Adrenal gland (tissue), 12 donors: ENCODE data around the gene GALNT18. TPM values are rescaled to one million over a fixed set of nuclear protein-coding genes. Genes with fewer than 3 reads are reported as not detected.

Source experiments
- DNase-seq, 7 donors: peaks; one replicate each; pipeline ENCODE4 v3.0.0-alpha.2; 2019 to 2020
- H3K27ac ChIP-seq, 5 donors: fragments of 200-600 bp; sonication (generic) in 4 of 5; 1 replicate in 3 of 5; 2 replicates in 2 of 5; pipeline versions ENCODE4 v1.5.1 to v1.8.0; 2016 to 2020; ENCODE audit warnings: mild to moderate bottlenecking in 1 of 5
- H3K27me3 ChIP-seq: fragments of 200-600 bp; 2 replicates; pipeline ENCODE4 v1.8.0; 2021
- H3K36me3 ChIP-seq, 2 donors: fragments of 200-600 bp; replicated peaks in 1 of 2; 1 replicate in 1 of 2; 2 replicates in 1 of 2; pipeline versions ENCODE4 v1.5.1 to v1.8.0; 2018 to 2022
- H3K4me1 ChIP-seq, 2 donors: fragments of 200-600 bp; replicated peaks in 1 of 2; 1 replicate in 1 of 2; 2 replicates in 1 of 2; pipeline versions ENCODE4 v1.5.1 to v1.8.0; 2018 to 2021
- H3K4me3 ChIP-seq, 4 donors: fragments of 200-600 bp; sonication (generic) in 3 of 4; one replicate each; pipeline ENCODE4 v1.5.1; 2016 to 2018
- H3K9me3 ChIP-seq, 3 donors: fragments of 200-600 bp; sonication (generic) in 1 of 3; replicated peaks in 1 of 3; 1 replicate in 2 of 3; 2 replicates in 1 of 3; pipeline versions ENCODE4 v1.5.1 to v1.8.0; 2016 to 2021
- POLR2A ChIP-seq, 2 donors: fragments of 450-650 bp; IDR thresholded peaks; one replicate each; pipeline ENCODE4 v1.6.1; 2017; ENCODE audit warnings: antibody characterized with exemption in 2 of 2, mild to moderate bottlenecking in 2 of 2, moderate library complexity in 1 of 2
- WGBS, 4 donors: extraction: QIAGEN DNeasy Blood & Tissue Kit in 2 of 4; methylation state at CpG; one replicate each; pipeline versions ENCODE4 v1.1.5 to v1.1.7; 2013 to 2017; 5-methylcytosine and 5-hydroxymethylcytosine counted together
- intact Hi-C, 2 donors: fragments of 100-400 bp; cut with DNase I; formaldehyde crosslinking; loops; one replicate each; pipeline versions ENCODE4 v1.14.1 to v1.15.0; 2022 to 2023
- polyA plus RNA-seq, 3 donors: library from polyadenylated mRNA; stranded (reverse); fragments of 200-250 nt in 2 of 3; fragments of 350-450 nt in 1 of 3; fragmentation: Illumina TruSeq in 1 of 3; extraction: RNeasy Lipid Tissue Mini Kit (QIAGEN cat#74804) in 1 of 3; gene quantifications; one replicate each; pipeline ENCODE4 v1.2.3, GENCODE V29; 2013 to 2014
- total RNA-seq, 9 donors: library from RNA; depleted of rRNA in 4 of 9; stranded (reverse); fragments of >200 nt in 4 of 9; fragments of 120-200 nt in 1 of 9; fragmentation: NEBNext Ultra II Directional in 1 of 9; extraction: Animal tissue kit (Norgen Biotek cat#: 25700) in 1 of 9; gene quantifications; one replicate each; pipeline versions ENCODE4 v1.1.0 to v1.2.4, GENCODE V29; 2013 to 2023
- TF ChIP-seq, protein P1 (sequence below), 6 experiments: fragments of 450-650 bp in 4 of 6; fragments of 200-600 bp in 2 of 6; sonication (generic) in 1 of 6; IDR thresholded peaks; 1 replicate in 5 of 6; 2 replicates in 1 of 6; pipeline versions ENCODE4 v1.5.1 to v1.8.0; 2016 to 2021; ENCODE audit warnings: antibody characterized with exemption in 6 of 6, mild to moderate bottlenecking in 2 of 6, moderate library complexity in 1 of 6
- donor health status: healthy with polysubstance abuse.
- donor health status: Bipolar disorder and iron deficiency.
- donor health status: DM: yes; HTN: yes; CAD: no.
- donor health status: DM: no; HTN: no; CAD: no.
- donor health status: DM: no; HTN: no; CAD: no.
- donor health status: DM: yes; HTN: yes; CAD: no.

GALNT18 gene
- total and polyA plus RNA-seq, 12 donors: 1.4 to 15.1 (median 6.4) TPM

DNA sequence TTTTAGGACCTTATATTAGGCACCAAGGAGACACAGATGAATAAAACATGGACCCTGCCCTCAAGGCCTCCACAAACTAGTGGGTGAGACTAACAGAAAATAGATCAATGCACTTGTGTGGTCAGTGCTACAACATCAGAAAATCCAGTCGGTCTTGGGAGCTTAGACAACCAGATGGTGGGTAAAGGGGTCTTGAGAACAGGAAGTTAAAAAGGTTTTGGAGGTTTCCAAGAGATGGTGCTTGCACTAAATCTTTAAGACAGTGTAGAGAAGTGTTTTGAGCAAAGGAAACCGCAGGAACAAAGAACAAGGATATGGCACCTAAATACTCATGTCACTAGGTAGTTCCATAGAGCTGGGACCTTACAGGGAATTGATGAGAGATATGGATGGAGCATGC lies 56.2 kb downstream of the GALNT18 start:
- Histone ChIP-seq H3K27ac (no peak overlapping the region), H3K36me3 (no peaks in the 10 kb centered on the region), H3K4me1 (no peaks in the 10 kb centered on the region), H3K27me3 (no peaks in the 10 kb centered on the region), H3K9me3 (no peaks in the 10 kb centered on the region), H3K4me3 (no peak overlapping the region)
- intact Hi-C loops: no loop called here
- no peak for DNase-seq
- no peak for TF ChIP-seq POLR2A (IDR thresholded peaks at IDR 0.05)
- TF ChIP-seq, protein P1, sequence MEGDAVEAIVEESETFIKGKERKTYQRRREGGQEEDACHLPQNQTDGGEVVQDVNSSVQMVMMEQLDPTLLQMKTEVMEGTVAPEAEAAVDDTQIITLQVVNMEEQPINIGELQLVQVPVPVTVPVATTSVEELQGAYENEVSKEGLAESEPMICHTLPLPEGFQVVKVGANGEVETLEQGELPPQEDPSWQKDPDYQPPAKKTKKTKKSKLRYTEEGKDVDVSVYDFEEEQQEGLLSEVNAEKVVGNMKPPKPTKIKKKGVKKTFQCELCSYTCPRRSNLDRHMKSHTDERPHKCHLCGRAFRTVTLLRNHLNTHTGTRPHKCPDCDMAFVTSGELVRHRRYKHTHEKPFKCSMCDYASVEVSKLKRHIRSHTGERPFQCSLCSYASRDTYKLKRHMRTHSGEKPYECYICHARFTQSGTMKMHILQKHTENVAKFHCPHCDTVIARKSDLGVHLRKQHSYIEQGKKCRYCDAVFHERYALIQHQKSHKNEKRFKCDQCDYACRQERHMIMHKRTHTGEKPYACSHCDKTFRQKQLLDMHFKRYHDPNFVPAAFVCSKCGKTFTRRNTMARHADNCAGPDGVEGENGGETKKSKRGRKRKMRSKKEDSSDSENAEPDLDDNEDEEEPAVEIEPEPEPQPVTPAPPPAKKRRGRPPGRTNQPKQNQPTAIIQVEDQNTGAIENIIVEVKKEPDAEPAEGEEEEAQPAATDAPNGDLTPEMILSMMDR (IDR thresholded peaks at IDR 0.05): no peak
- WGBS, 4 donors: 65 to 72% (median 70%) methylated on average over 2 of the region's 2 CpGs

DNA sequence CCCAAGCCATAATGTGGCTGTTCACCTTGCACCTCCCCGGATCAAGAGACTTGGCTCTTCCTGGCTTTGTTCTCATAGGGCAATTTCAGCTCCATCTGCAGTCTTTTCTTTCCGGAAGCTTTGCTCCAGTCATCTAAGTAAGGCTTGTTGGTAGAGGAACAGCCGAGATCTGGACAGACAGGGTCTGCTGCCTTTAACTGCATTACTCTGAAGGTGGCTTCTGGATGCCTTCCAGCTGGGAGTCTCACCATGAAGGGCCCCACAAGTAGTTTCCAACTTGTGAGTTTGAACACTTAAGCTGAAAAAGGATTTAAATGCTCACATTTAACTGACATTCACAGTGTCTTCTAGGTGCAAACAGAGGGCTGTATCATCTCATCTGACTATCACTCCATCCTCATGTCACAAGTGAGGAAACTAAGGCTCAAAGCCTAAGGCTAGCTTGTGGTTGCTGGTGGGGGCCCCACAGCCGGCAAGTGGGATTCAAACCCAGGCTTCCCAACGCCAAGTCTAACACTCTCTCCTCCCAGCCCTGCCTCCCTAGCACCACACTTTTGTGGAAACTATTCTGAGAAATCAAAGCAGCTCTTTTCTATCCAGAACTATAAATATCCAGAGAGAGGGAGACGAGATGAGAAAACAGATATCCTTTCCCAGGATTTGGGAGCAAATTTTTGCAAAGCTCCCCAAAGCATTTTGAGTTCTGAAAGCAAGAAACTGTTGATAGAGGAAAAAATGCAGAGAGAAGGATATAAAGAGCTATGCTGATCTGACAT lies 58.4 kb downstream of the GALNT18 start:
- Histone ChIP-seq H3K4me3 (no peak overlapping the region), H3K36me3 (no peaks in the 10 kb centered on the region), H3K4me1 (no peaks in the 10 kb centered on the region), H3K27ac (no peak overlapping the region), H3K27me3 (no peaks in the 10 kb centered on the region), H3K9me3 (no peaks in the 10 kb centered on the region)
- 68 to 83% (median 74%) methylated on average over 6 of the region's 6 CpGs for WGBS, 4 donors
- DNase-seq: no peak
- no peak for TF ChIP-seq POLR2A (IDR thresholded peaks at IDR 0.05)
- TF ChIP-seq, protein P1 (IDR thresholded peaks at IDR 0.05): no peak
- intact Hi-C loops: no loop called here

DNA sequence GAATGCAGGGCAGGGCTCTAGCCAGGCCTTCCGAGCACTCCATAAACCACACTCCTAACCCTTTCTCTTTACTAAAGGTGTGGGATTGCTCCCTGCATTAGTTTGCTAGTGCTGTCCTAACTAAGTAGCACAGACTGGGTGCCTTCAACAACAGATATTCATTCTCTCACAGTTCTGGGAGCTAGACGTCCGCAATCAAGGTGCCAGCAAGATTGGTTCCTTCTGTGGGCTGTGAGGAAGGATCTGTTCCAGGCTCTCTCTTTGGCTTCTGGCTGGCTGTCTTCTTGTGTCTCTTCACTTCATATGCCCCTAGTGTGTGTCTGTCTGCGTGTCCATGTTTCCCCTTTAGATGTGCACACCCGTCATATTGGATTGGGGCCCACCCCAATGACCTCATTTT lies 59.8 kb downstream of the GALNT18 start:
- Histone ChIP-seq H3K4me1 (no peaks in the 10 kb centered on the region), H3K27me3 (no peaks in the 10 kb centered on the region), H3K9me3 (no peaks in the 10 kb centered on the region), H3K36me3 (no peaks in the 10 kb centered on the region), H3K27ac (no peak overlapping the region), H3K4me3 (no peak overlapping the region)
- whole genome bisulfite sequencing, 4 donors: 93 to 94% (median 93%) methylated on average over 5 of the region's 5 CpGs
- no peak for DNase-seq
- intact Hi-C loops: no loop called here
- TF ChIP-seq, protein P1 (IDR thresholded peaks at IDR 0.05): no peak
- TF ChIP-seq POLR2A (IDR thresholded peaks at IDR 0.05): no peak

DNA sequence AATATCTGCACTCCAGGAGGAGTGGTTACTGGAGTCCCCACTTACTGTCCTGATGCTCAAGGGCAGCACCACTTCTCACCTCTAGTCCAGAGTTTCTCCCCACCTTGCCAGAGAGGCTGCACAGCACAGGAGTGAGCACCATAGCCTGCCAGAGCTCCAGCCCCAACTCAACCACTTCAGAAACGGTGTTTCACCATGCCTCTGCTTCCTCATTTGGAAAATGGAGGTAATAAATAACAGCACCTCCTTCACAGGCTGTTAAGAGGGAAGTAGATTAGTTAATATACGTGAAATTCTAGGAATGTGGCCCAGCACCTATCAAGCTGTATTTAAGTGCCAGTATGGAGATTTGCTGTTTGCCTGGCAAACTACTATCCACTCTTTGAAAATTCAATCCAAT lies 63.0 kb downstream of the GALNT18 start:
- 56 to 67% (median 62%) methylated on average over 2 of the region's 2 CpGs for WGBS, 4 donors

More for the DNA sequence above, 63.0 kb downstream of the GALNT18 start:
- TF ChIP-seq, protein P1 (IDR thresholded peaks at IDR 0.05): no peak
- TF ChIP-seq POLR2A (IDR thresholded peaks at IDR 0.05): no peak
- no peak overlapping the region for H3K27ac ChIP-seq
- no peaks in the 10 kb centered on the region for H3K27me3 ChIP-seq
- DNase-seq: no peak
- intact Hi-C loops: no loop called here
- no peak overlapping the region for H3K4me3 ChIP-seq
- no peaks in the 10 kb centered on the region for H3K4me1 ChIP-seq
- no peaks in the 10 kb centered on the region for H3K9me3 ChIP-seq
- H3K36me3 ChIP-seq: no peaks in the 10 kb centered on the region
